GM10266 (cell line): ENCODE data around the gene RPL41.

ENCODE experiments used
- DNase-seq: peaks from one replicate; pipeline ENCODE4 v3.0.0; 2012; ENCODE audit errors: extremely low spot score
- CTCF ChIP-seq: IDR thresholded peaks from 2 replicates; pipeline ENCODE4 v1.5.1; 2012; ENCODE audit warnings: mild to moderate bottlenecking, low read depth; ENCODE audit not compliant: control insufficient read depth, insufficient read depth; ENCODE audit errors: missing control alignments

The RPL41 gene

GRCh38 chr12:56086608-56087007 lies 29.8 kb upstream of the RPL41 start:
- TF ChIP-seq CTCF: no peak
- no peak for DNase-seq

- TF ChIP-seq CTCF: no peak
- DNase-seq: no peak
These were observed 29.2 kb upstream of the RPL41 start for GRCh38 chr12:56087220-56087619.

- no peak for DNase-seq
- no peak for TF ChIP-seq CTCF
These were observed 18.7 kb upstream of the RPL41 start for GRCh38 chr12:56097738-56098137.

- TF ChIP-seq CTCF: no peak
- DNase-seq: no peak
These were observed 17.8 kb upstream of the RPL41 start for GRCh38 chr12:56098592-56098991.

- no peak for DNase-seq
- no peak for TF ChIP-seq CTCF
These were observed 16.6 kb upstream of the RPL41 start for GRCh38 chr12:56099787-56100186.

GRCh38 chr12:56101045-56101444 lies 15.4 kb upstream of the RPL41 start:
- no peak for DNase-seq
- TF ChIP-seq CTCF: no peak

- no peak for DNase-seq
- TF ChIP-seq CTCF: no peak
These were observed 13.8 kb upstream of the RPL41 start for GRCh38 chr12:56102683-56103065.
